Endothelial cell of umbilical vein (primary cell): ENCODE measurements around the gene SLC27A2. TPM values are rescaled to one million over a fixed set of nuclear protein-coding genes. Genes with fewer than 3 reads are reported as not detected.

Source experiments
- BruUV-seq: library from RNA; stranded (reverse); fragments of 400-500 nt; replicated peaks from 2 replicates; lab custom pipeline; 2021; lab: Mats Ljungman, UMichigan
- CTCF ChIA-PET: fragments of 300-600, 350-600 bp; sonication (Branson Sonifier 250); formaldehyde crosslinking; loops from one replicate; lab custom pipeline; 2021; ENCODE audit warnings: antibody characterized with exemption, inconsistent platforms; lab: Charles Lee
- POLR2A ChIA-PET: fragments of 300-600, 350-600 bp; sonication (Branson Sonifier 250); formaldehyde crosslinking; loops from one replicate; lab custom pipeline; 2021; ENCODE audit warnings: antibody characterized with exemption, inconsistent platforms; lab: Charles Lee
- DNase-seq: peaks from one replicate; pipeline ENCODE4 v3.0.0-alpha.2; 2011; ENCODE audit warnings: low read depth, low spot score
- FAIRE-seq: peaks from 2 replicates; lab custom pipeline; 2011; peaks lifted over from hg19 to GRCh38; lab: Jason Lieb, UNC
- H2AFZ ChIP-seq: 2 replicates; pipeline ENCODE4 v1.6.0; 2012; ENCODE audit warnings: low read depth, low read length, control low read depth, inconsistent platforms
- H3K27ac ChIP-seq: 2 replicates; pipeline ENCODE4 v1.5.1; 2011; ENCODE audit warnings: low read depth, mild to moderate bottlenecking, control low read depth, low read length, moderate library complexity; ENCODE audit not compliant: insufficient read depth
- H3K27me3 ChIP-seq, 2 experiments: 2 replicates each; pipeline versions ENCODE4 v1.6.0 to v1.6.1; 2011; ENCODE audit warnings: low read length in 2 of 2, mixed read lengths in 1 of 2; ENCODE audit not compliant: control insufficient read depth in 2 of 2, insufficient read depth in 2 of 2
- H3K36me3 ChIP-seq, 2 experiments: 2 replicates in 1 of 2; 3 replicates in 1 of 2; pipeline ENCODE4 v1.5.1; 2011; ENCODE audit warnings: low read length in 2 of 2, mild to moderate bottlenecking in 1 of 2, moderate library complexity in 1 of 2; ENCODE audit not compliant: control insufficient read depth in 2 of 2, insufficient read depth in 2 of 2; ENCODE audit errors: extremely low read depth in 1 of 2
- H3K4me1 ChIP-seq: 3 replicates; pipeline ENCODE4 v1.5.1; 2011; ENCODE audit warnings: mild to moderate bottlenecking, low read length; ENCODE audit not compliant: control insufficient read depth, insufficient read depth; ENCODE audit errors: extremely low read depth
- H3K4me2 ChIP-seq: 2 replicates; pipeline ENCODE4 v1.6.1; 2011; ENCODE audit warnings: low read length, control low read depth, mixed read lengths; ENCODE audit not compliant: insufficient read depth
- H3K4me3 ChIP-seq, 3 experiments: fragments of 200-600 bp in 1 of 3; sonication (generic), shearing (Covaris generic) in 1 of 3; replicated peaks in 1 of 3; 2 replicates each; pipeline ENCODE4 v1.5.1; 2011 to 2016; ENCODE audit warnings: control low read depth in 3 of 3, low read length in 3 of 3, mild to moderate bottlenecking in 2 of 3, inconsistent platforms in 1 of 3, low read depth in 1 of 3, moderate library complexity in 1 of 3; ENCODE audit not compliant: insufficient read depth in 1 of 3
- H3K79me2 ChIP-seq: 2 replicates; pipeline ENCODE4 v1.6.0; 2012; ENCODE audit warnings: low read length, inconsistent platforms; ENCODE audit not compliant: control insufficient read depth, insufficient read depth
- H3K9ac ChIP-seq: replicated peaks from 2 replicates; pipeline ENCODE3; 2011; ENCODE audit warnings: low read length, control low read depth; ENCODE audit not compliant: insufficient read depth; ENCODE audit errors: extremely low read depth
- H3K9me1 ChIP-seq: replicated peaks from 3 replicates; pipeline ENCODE4 v1.6.0; 2011; ENCODE audit warnings: mild to moderate bottlenecking, low read length; ENCODE audit not compliant: control insufficient read depth, insufficient read depth; ENCODE audit errors: extremely low read depth
- H3K9me3 ChIP-seq: replicated peaks from 2 replicates; pipeline ENCODE4 v1.5.1; 2012; ENCODE audit warnings: low read length, inconsistent platforms; ENCODE audit not compliant: control insufficient read depth, insufficient read depth
- H4K20me1 ChIP-seq: replicated peaks from 2 replicates; pipeline ENCODE3; 2011; ENCODE audit warnings: mild to moderate bottlenecking, low read length; ENCODE audit not compliant: control insufficient read depth, insufficient read depth; ENCODE audit errors: extremely low read depth
- CTCF ChIP-seq, 2 donors: IDR thresholded peaks; 1 replicate in 1 of 2; 2 replicates in 1 of 2; pipeline ENCODE4 v1.5.1; 2011; ENCODE audit warnings: low read length in 2 of 2, mild to moderate bottlenecking in 2 of 2, moderate library complexity in 2 of 2, control low read depth in 1 of 2, inconsistent platforms in 1 of 2, low read depth in 1 of 2; ENCODE audit not compliant: insufficient read depth in 1 of 2; ENCODE audit errors: extremely low read depth in 1 of 2
- EZH2 ChIP-seq: IDR thresholded peaks from 2 replicates; pipeline ENCODE4 v1.6.1; 2012; ENCODE audit warnings: borderline replicate concordance, low read depth, mild to moderate bottlenecking, moderate library complexity, low read length, inconsistent platforms; ENCODE audit not compliant: severe bottlenecking
- FOS ChIP-seq: IDR thresholded peaks from 2 replicates; pipeline ENCODE4 v1.6.1; 2011; ENCODE audit warnings: mild to moderate bottlenecking, low read length, moderate library complexity, borderline replicate concordance; ENCODE audit not compliant: insufficient read depth
- GATA2 ChIP-seq: IDR thresholded peaks from 2 replicates; pipeline ENCODE4 v1.7.0; 2011; ENCODE audit warnings: low read depth, mild to moderate bottlenecking, moderate library complexity, mixed read lengths, low read length; ENCODE audit not compliant: insufficient read length, insufficient read depth
- MAX ChIP-seq: IDR thresholded peaks from 2 replicates; pipeline ENCODE4 v1.6.1; 2011; ENCODE audit not compliant: insufficient read depth, insufficient read length
- MYC ChIP-seq: IDR thresholded peaks from one replicate; pipeline ENCODE4 v1.6.1; 2011; ENCODE audit warnings: mild to moderate bottlenecking, low read depth, low read length
- POLR2A ChIP-seq: IDR thresholded peaks from 2 replicates; pipeline ENCODE4 v1.6.1; 2012; ENCODE audit warnings: low read depth, mild to moderate bottlenecking, control low read depth, low read length
- dilution Hi-C: fragments of 300-500 bp; cut with MboI; formaldehyde crosslinking; loops from one replicate; pipeline ENCODE4 v1.15.0; 2019; ENCODE audit warnings: low sequenced_read_pairs; ENCODE audit not compliant: extremely low pct_ligation_motif_present
- intact Hi-C: fragments of 100-400 bp; cut with micrococcal nuclease; formaldehyde crosslinking; loops from one replicate; pipeline ENCODE4 v1.10.0; 2022
- polyA plus RNA-seq, 4 experiments: library from polyadenylated mRNA; depleted of rRNA in 3 of 4; stranded (reverse) in 3 of 4; unstranded in 1 of 4; fragments of >200 nt; gene quantifications; 2 replicates each; pipeline versions ENCODE4 v1.2.1 to v1.2.3, GENCODE V29; 2011 to 2012; ENCODE audit warnings: missing spikeins in 1 of 4
- total RNA-seq: library from RNA; stranded (reverse); gene quantifications from 2 replicates; pipeline ENCODE4 v1.2.3, GENCODE V29; 2021

The SLC27A2 gene
- total and polyA plus RNA-seq, 2 donors (not counting 3 experiments of a cell fraction or from before 2014, with no cell fraction given) = not detected

GRCh38 chr15:50261981-50262380 is 80.0 kb downstream of the SLC27A2 start:
- intact Hi-C loops = no loop called here
- dilution Hi-C loops = no loop called here
- Histone ChIP-seq H3K4me1 (no peaks in the 10 kb centered on the region), H3K36me3 (no peaks in the 10 kb centered on the region), H3K4me3 (no peak overlapping the region), H3K9me3 (no peaks in the 10 kb centered on the region), H3K79me2 (no peaks in the 10 kb centered on the region), H3K4me2 (no peak overlapping the region), H4K20me1 (no peaks in the 10 kb centered on the region), H3K9me1 (no peaks in the 10 kb centered on the region), H3K27me3 (peaks cover 7 to 11% of the 10 kb centered on the region in 2 experiments), H3K9ac (no peak overlapping the region), H2AFZ (no peak overlapping the region), H3K27ac (no peak overlapping the region)
- no peak for DNase-seq
- ChIA-PET CTCF (interaction anchor here (0.9 kb wide), 1 partner anchor 54 kb away, joined by 3 read pairs; no protein-coding TSS in a partner anchor), POLR2A (no interaction called here)
- TF ChIP-seq POLR2A = no peak
- no peak for TF ChIP-seq CTCF (IDR thresholded peaks at IDR 0.05; ENCODE audit: extremely low read depth in 1 of 2, insufficient read depth in 1 of 2, low read depth in 1 of 2, low read length in 2 of 2)
- no peak for TF ChIP-seq MYC
- no peak for TF ChIP-seq FOS
- TF ChIP-seq GATA2 = no peak
- no peak for TF ChIP-seq EZH2
- no peak for TF ChIP-seq MAX
- FAIRE-seq = no peak
- BruUV-seq = no TSS peak
